Muscle layer of duodenum (tissue), 2 donors: ENCODE data around the gene CFL2.

ENCODE experiments used
- H3K27ac ChIP-seq: one replicate; pipeline ENCODE4 v1.7.0; 2013; ENCODE audit warnings: mild to moderate bottlenecking, low read length
- H3K27me3 ChIP-seq: one replicate; pipeline ENCODE4 v1.7.0; 2013; ENCODE audit warnings: low read depth, mild to moderate bottlenecking, control low read depth, low read length
- H3K36me3 ChIP-seq, 2 donors: one replicate each; pipeline ENCODE4 v1.7.0; 2013; ENCODE audit warnings: low read length in 2 of 2, control low read depth in 1 of 2, mild to moderate bottlenecking in 1 of 2; ENCODE audit not compliant: insufficient read depth in 2 of 2, control insufficient read depth in 1 of 2
- H3K4me1 ChIP-seq, 2 donors: one replicate each; pipeline ENCODE4 v1.7.0; 2013; ENCODE audit warnings: low read length in 2 of 2, mild to moderate bottlenecking in 2 of 2, control low read depth in 1 of 2, moderate library complexity in 1 of 2; ENCODE audit not compliant: insufficient read depth in 2 of 2, control insufficient read depth in 1 of 2
- H3K4me3 ChIP-seq, 2 donors: one replicate each; pipeline ENCODE4 v1.7.0; 2013; ENCODE audit warnings: low read length in 2 of 2, low read depth in 1 of 2, mild to moderate bottlenecking in 1 of 2
- H3K9me3 ChIP-seq, 2 donors: one replicate each; pipeline ENCODE4 v1.7.0; 2013; ENCODE audit warnings: low read length in 2 of 2, control low read depth in 1 of 2, mild to moderate bottlenecking in 1 of 2; ENCODE audit not compliant: control insufficient read depth in 1 of 2
- donor health status: healthy.

Gene CFL2

DNA sequence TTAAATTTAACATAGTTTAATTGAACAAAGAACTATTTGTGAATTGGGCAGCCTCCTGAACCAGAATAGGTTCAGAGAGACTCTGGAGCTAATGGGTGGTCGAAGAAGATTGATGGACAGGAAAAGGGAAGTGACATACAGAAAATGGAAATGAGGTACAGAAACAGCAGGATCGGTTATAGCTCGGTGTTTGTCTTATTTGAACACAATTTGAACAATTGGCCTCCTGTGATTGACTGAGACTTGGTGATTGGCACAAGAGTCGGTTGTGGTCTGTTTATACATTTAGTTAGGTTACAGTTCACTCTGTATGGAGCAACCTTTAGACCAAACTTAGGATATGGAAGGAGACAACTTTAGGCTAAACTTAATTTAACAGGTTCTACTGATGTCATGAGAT lies 18.4 kb upstream of the CFL2 start:
- no peaks in the 10 kb centered on the region for H3K27me3 ChIP-seq
- no peaks in the 10 kb centered on the region for H3K9me3 ChIP-seq
- H3K27ac ChIP-seq = no peak overlapping the region
- H3K36me3 ChIP-seq = no peaks in the 10 kb centered on the region
- H3K4me1 ChIP-seq = no peaks in the 10 kb centered on the region
- no peak overlapping the region for H3K4me3 ChIP-seq

DNA sequence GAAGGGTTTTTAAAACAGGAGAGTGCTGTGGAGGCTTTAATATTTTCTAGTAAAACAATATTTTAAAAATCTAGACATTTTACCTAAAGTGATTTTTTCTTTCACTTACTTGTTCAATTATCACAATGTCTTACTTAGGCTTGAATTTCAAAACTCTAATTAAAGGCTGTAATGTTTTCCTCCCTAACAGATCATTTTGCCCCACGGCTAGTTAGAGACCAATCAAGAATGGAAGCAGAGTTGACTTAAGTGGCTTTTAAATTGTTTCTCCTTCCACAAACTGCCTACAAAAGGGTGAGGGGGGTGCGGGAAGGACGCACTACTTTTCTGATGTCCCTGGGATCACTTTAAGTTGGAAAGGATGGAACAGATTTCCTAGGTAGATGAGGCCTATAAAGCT lies 9.5 kb upstream of the CFL2 start:
- Histone ChIP-seq H3K36me3 (no peaks in the 10 kb centered on the region), H3K27ac (no peak overlapping the region), H3K4me3 (no peak overlapping the region), H3K4me1 (peaks cover 3% of the 10 kb centered on the region in 2 donors), H3K27me3 (no peaks in the 10 kb centered on the region), H3K9me3 (no peaks in the 10 kb centered on the region)

DNA sequence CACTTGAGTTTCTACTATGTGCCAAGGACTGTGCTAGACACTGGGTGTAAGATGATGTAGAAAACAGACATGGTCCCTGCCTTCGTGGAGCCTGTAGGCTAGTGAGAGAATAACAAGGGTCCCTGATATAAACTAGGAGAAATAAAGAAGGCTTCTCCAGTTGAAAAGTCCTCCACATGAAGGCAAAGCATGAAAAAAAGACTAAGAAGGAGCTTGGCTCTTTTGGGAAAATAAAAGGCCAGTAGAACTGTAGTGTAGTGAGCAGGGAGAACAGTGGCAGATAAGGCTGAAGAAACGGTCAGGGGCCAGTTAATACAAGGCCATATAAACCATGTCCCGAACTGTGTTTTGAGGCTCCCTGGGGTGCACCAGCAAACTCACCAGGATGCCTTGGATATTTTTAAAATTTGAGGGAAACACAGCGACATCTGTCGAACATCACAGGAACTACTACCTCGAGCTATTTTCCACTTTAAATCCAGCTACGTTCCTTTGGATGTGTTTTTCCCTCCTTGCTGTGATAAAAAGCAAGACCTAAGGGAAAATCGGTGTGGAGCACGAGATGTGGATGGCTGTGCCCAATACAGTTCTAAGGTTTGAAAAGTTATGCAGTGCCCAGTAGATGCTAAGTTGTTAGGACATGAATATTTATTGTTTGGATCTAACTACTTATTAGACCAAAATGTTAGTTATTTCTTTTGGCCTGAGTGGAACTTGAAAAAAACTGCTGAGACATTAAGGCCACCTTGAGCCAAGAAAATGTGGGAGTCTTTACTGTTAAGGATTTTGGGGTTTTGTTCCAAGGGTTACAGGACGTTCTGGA lies 8.5 kb upstream of the CFL2 start:
- no peaks in the 10 kb centered on the region for H3K27me3 ChIP-seq
- H3K4me3 ChIP-seq = no peak overlapping the region
- no peaks in the 10 kb centered on the region for H3K9me3 ChIP-seq
- no peak overlapping the region for H3K27ac ChIP-seq
- no peaks in the 10 kb centered on the region for H3K36me3 ChIP-seq
- peaks cover 3% of the 10 kb centered on the region in 2 donors for H3K4me1 ChIP-seq

DNA sequence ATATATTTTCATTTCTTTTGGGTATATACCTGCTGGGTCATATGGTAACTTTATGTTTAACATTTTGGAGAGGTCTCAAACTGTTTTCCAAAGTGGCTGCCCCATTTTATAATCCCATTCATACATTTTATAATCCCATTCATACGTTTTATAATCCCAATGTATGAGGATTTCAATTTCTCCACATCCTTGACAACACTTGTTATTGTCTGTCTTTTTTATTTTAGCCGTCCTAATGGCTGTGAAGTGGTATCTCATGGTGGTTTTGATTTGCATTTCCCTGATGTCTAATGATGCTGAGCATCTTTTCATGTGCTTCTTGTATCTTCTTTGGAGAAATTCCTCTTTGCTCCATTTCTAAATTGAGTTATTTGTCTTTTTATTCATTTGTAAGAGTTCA lies 6.7 kb upstream of the CFL2 start:
- no peaks in the 10 kb centered on the region for H3K27me3 ChIP-seq
- no peaks in the 10 kb centered on the region for H3K36me3 ChIP-seq
- no peak overlapping the region for H3K27ac ChIP-seq
- no peak overlapping the region for H3K4me3 ChIP-seq
- no peaks in the 10 kb centered on the region for H3K9me3 ChIP-seq
- peaks cover 3% of the 10 kb centered on the region in 2 donors for H3K4me1 ChIP-seq

DNA sequence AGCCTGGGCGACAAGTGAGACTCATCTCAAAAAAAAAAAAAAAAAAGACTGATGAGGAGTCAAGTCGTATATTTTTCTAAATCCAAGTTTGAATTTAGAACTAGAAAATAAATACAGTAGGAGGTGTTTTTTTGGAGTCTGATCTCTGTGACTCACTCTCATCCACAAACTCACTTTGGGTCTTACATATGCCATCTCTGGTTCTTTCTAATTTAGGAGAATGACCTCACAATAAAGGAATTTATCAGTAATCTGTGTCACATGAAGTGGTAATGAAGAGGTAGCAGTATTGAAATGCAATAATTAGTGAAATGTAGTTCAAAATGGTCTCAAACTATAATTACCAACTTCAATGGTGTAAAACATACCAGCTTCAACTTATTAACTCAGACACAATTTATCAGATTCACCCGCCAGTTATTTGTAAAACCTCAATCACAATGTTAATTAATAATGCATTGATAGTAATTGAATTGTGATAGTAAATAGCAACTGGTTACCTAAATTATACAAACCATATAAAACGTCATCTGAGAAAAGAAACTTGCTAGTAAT lies 4.4 kb upstream of the CFL2 start:
- Histone ChIP-seq H3K27me3 (no peaks in the 10 kb centered on the region), H3K9me3 (no peaks in the 10 kb centered on the region), H3K36me3 (no peaks in the 10 kb centered on the region), H3K27ac (no peak overlapping the region), H3K4me1 (peaks cover 3 to 7% of the 10 kb centered on the region in 2 donors), H3K4me3 (no peak overlapping the region)

- no peaks in the 10 kb centered on the region for H3K27me3 ChIP-seq
- peak overlapping the region; percentile 65 for H3K27ac ChIP-seq
- H3K4me1 ChIP-seq = peaks cover 0 to 26% of the 10 kb centered on the region in 2 donors
- peak overlapping the region; percentile 59 to 78 for H3K4me3 ChIP-seq
- peaks cover 8 to 17% of the 10 kb centered on the region in 2 donors for H3K36me3 ChIP-seq
- no peaks in the 10 kb centered on the region for H3K9me3 ChIP-seq
Measured at GRCh38 chr14:34715127-34715863, 902 bp upstream of the CFL2 start.

DNA sequence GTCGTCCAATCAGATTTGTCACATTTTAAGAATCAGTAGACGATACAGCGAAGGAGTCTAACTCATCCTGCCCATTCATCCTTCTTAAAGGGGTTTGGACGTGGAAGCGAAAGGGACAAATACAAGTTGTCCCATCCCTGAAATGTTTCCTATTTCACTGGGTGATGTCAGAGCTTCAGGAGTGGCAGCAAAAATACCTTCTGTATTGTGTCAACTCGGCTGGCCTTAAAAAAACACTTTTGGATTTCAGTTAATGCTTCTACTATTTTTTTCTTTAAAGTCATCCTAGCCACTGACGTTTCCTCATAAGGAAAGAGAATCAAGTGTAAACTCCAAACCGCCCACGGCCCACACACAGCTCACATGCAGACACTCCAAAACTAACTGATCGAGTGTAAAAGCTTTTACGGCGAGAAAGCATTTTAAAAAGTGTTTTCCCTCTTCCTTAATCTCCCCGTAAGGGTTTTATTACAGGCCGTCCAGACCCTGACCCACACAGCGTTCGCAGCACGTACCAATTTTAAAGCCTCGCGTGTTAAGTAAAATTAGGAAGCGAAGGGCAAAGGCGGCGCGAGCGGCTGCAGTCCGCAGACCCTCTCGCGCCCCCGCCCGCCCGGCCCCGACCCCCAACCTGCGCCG lies 593 bp downstream of the CFL2 start:
- Histone ChIP-seq H3K4me3 (peak overlapping the region; percentile 77 to 78), H3K27me3 (no peaks in the 10 kb centered on the region), H3K27ac (peak overlapping the region; percentile 86), H3K4me1 (peaks cover 4 to 32% of the 10 kb centered on the region in 2 donors), H3K36me3 (peaks cover 8 to 17% of the 10 kb centered on the region in 2 donors), H3K9me3 (no peaks in the 10 kb centered on the region)

GRCh38 chr14:34713122-34713680 lies 1.2 kb downstream of the CFL2 start:
- H3K27me3 ChIP-seq = no peaks in the 10 kb centered on the region

GRCh38 chr14:34711796-34712712 lies 2.3 kb downstream of the CFL2 start:
- Histone ChIP-seq H3K4me3 (peak overlapping the region; percentile 37 to 40), H3K36me3 (peaks cover 8 to 17% of the 10 kb centered on the region in 2 donors), H3K9me3 (no peaks in the 10 kb centered on the region), H3K27me3 (no peaks in the 10 kb centered on the region), H3K27ac (peak overlapping the region; percentile 91), H3K4me1 (peaks cover 4 to 37% of the 10 kb centered on the region in 2 donors)

More at GRCh38 chr14:34713122-34713680, 1.2 kb downstream of the CFL2 start:
- Histone ChIP-seq H3K36me3 (peaks cover 8 to 17% of the 10 kb centered on the region in 2 donors), H3K4me3 (peak overlapping the region; percentile 77 to 78), H3K9me3 (no peaks in the 10 kb centered on the region), H3K27ac (peak overlapping the region; percentile 86), H3K4me1 (peaks cover 4 to 32% of the 10 kb centered on the region in 2 donors)

DNA sequence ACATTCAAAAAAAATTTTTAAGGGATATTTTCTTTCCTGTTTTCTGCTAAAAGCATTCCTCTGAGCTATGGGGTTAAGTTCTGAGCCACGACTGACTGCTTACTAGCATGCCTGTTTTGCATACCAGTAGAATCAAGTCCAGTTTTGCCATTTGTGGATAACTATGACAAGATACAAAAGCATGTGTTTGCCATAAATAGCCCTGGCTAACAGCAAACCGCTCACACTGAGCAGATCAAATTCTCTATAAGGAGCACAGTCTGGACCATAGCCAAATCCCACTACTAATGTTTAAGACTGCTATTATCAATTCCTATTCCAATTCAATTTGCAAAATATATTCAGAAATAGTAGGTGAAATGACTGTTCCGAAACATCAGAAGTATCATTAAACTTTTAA lies 3.2 kb downstream of the CFL2 start:
- peak overlapping the region in 1 of 2 donors; percentile 37 for H3K4me3 ChIP-seq

More for the DNA sequence above, 3.2 kb downstream of the CFL2 start:
- Histone ChIP-seq H3K4me1 (peaks cover 4 to 37% of the 10 kb centered on the region in 2 donors), H3K36me3 (peaks cover 8 to 17% of the 10 kb centered on the region in 2 donors), H3K27ac (peak overlapping the region; percentile 91), H3K27me3 (no peaks in the 10 kb centered on the region), H3K9me3 (no peaks in the 10 kb centered on the region)
